WTC11 (cell line): Measurements from ENCODE around the gene BACH2. TPM values are rescaled to one million over a fixed set of nuclear protein-coding genes. Genes with fewer than 3 reads are reported as not detected.

Experiments
- AFF4 ChIP-seq: sonication (generic); formaldehyde crosslinking; IDR thresholded peaks from 2 replicates; pipeline ENCODE4 v1.8.1; 2023; ENCODE audit warnings: mild to moderate bottlenecking, missing genetic modification reagents, borderline replicate concordance
- ATF2 ChIP-seq: sonication (generic); formaldehyde crosslinking; IDR thresholded peaks from 2 replicates; pipeline ENCODE4 v1.8.1; 2022; ENCODE audit warnings: low read depth, missing genetic modification reagents, borderline replicate concordance
- CREB1 ChIP-seq: sonication (generic); formaldehyde crosslinking; IDR thresholded peaks from 2 replicates; pipeline ENCODE4 v1.8.0; 2023; ENCODE audit warnings: mild to moderate bottlenecking, missing genetic modification reagents
- EMX1 ChIP-seq: fragments of 250-450 bp; sonication (Bioruptor Pico); IDR thresholded peaks from 2 replicates; pipeline ENCODE4 v1.8.0; 2021; ENCODE audit warnings: mild to moderate bottlenecking
- FOXJ3 ChIP-seq: sonication (generic); formaldehyde crosslinking; IDR thresholded peaks from 2 replicates; pipeline ENCODE4 v1.9.0; 2021; ENCODE audit warnings: missing genetic modification reagents, mild to moderate bottlenecking, borderline replicate concordance
- FOXP4 ChIP-seq: sonication (generic); formaldehyde crosslinking; IDR thresholded peaks from 2 replicates; pipeline ENCODE4 v1.8.0; 2022; ENCODE audit warnings: mild to moderate bottlenecking, missing genetic modification reagents
- IRF1 ChIP-seq: sonication (generic); formaldehyde crosslinking; IDR thresholded peaks from 2 replicates; pipeline ENCODE4 v1.8.0; 2023; ENCODE audit warnings: missing genetic modification reagents
- MLX ChIP-seq: sonication (generic); formaldehyde crosslinking; IDR thresholded peaks from 2 replicates; pipeline ENCODE4 v1.8.1; 2023; ENCODE audit warnings: mild to moderate bottlenecking, missing genetic modification reagents, moderate library complexity
- MYBL2 ChIP-seq: sonication (generic); formaldehyde crosslinking; IDR thresholded peaks from 2 replicates; pipeline ENCODE4 v1.8.1; 2023; ENCODE audit warnings: mild to moderate bottlenecking, moderate library complexity, missing genetic modification reagents
- NFATC4 ChIP-seq: fragments of 250-450 bp; sonication (Bioruptor Pico); IDR thresholded peaks from 2 replicates; pipeline ENCODE4 v1.9.0; 2021; ENCODE audit warnings: mild to moderate bottlenecking
- NFE2L1 ChIP-seq: sonication (generic); formaldehyde crosslinking; IDR thresholded peaks from 2 replicates; pipeline ENCODE4 v1.8.1; 2023; ENCODE audit warnings: missing genetic modification reagents
- NR3C1 ChIP-seq: sonication (generic); formaldehyde crosslinking; conservative IDR thresholded peaks from 2 replicates; pipeline ENCODE4 v1.8.1; 2023; ENCODE audit warnings: low read depth, mild to moderate bottlenecking, missing genetic modification reagents
- PREB ChIP-seq: sonication (generic); formaldehyde crosslinking; IDR thresholded peaks from 2 replicates; pipeline ENCODE4 v1.8.1; 2022; ENCODE audit warnings: mild to moderate bottlenecking, missing genetic modification reagents, moderate library complexity, borderline replicate concordance
- RORB ChIP-seq: fragments of 250-450 bp; sonication (Bioruptor Pico); IDR thresholded peaks from 2 replicates; pipeline ENCODE4 v1.9.0; 2021; ENCODE audit warnings: mild to moderate bottlenecking
- STAT6 ChIP-seq: sonication (generic); formaldehyde crosslinking; conservative IDR thresholded peaks from 2 replicates; pipeline ENCODE4 v1.8.1; 2023; ENCODE audit warnings: mild to moderate bottlenecking, low read depth, missing genetic modification reagents, moderate library complexity
- ZBTB43 ChIP-seq: sonication (generic); formaldehyde crosslinking; IDR thresholded peaks from 2 replicates; pipeline ENCODE4 v1.8.1; 2023; ENCODE audit warnings: mild to moderate bottlenecking, missing genetic modification reagents
- ZNF263 ChIP-seq: sonication (generic); formaldehyde crosslinking; IDR thresholded peaks from 2 replicates; pipeline ENCODE4 v1.8.1; 2022; ENCODE audit warnings: low read depth, mild to moderate bottlenecking, moderate library complexity, missing genetic modification reagents
- ZNF532 ChIP-seq: fragments of 250-450 bp; sonication (Bioruptor Pico); IDR thresholded peaks from 2 replicates; pipeline ENCODE4 v1.9.0; 2021; ENCODE audit warnings: mild to moderate bottlenecking, borderline replicate concordance
- total RNA-seq: library from RNA; stranded (reverse); gene quantifications from 3 replicates; pipeline ENCODE4 v1.2.3, GENCODE V29; 2021

Gene BACH2
- total RNA-seq, 1 experiment from 2014 or later: 5.9 TPM

GRCh38 chr6:89895276-89895874 is 401.3 kb downstream of the BACH2 start (continued):
- no peak for TF ChIP-seq STAT6
- peak; percentile 84 for TF ChIP-seq MYBL2 (CRISPR knock-in tag)
- TF ChIP-seq EMX1 (CRISPR knock-in tag): no peak
- no peak; the same call in 1 of the 2 replicates for TF ChIP-seq ZNF263 (CRISPR knock-in tag)
- TF ChIP-seq CREB1: peak; percentile 81; the same call in 1 of the 2 replicates
- no peak for TF ChIP-seq FOXJ3 (CRISPR knock-in tag)
- TF ChIP-seq RORB (CRISPR knock-in tag): no peak
- TF ChIP-seq NFE2L1 (CRISPR knock-in tag): peak; percentile 88
- TF ChIP-seq AFF4 (CRISPR knock-in tag): 0 out of 2 replicates have a peak, but pooled peaks have one; percentile 48
- TF ChIP-seq PREB (CRISPR knock-in tag): peak; percentile 89; the same call in 1 of the 2 replicates
- TF ChIP-seq ATF2 (CRISPR knock-in tag): peak; percentile 68; the same call in 1 of the 2 replicates
- peak; percentile 80; the same call in 1 of the 2 replicates for TF ChIP-seq IRF1 (CRISPR knock-in tag)
- 0 out of 2 replicates have a peak, but pooled peaks have one; percentile 39 for TF ChIP-seq NR3C1 (CRISPR knock-in tag)
- TF ChIP-seq FOXP4 (CRISPR knock-in tag): peak; percentile 96
- peak; percentile 87; the same call in 1 of the 2 replicates for TF ChIP-seq ZBTB43
- TF ChIP-seq NFATC4 (CRISPR knock-in tag): no peak
- peak; percentile 46; the same call in 1 of the 2 replicates for TF ChIP-seq MLX (CRISPR knock-in tag)
- TF ChIP-seq ZNF532 (CRISPR knock-in tag): no peak
